B cell (primary cell): Measurements from ENCODE around the gene LIME1. TPM values are rescaled to one million over a fixed set of nuclear protein-coding genes. Genes with fewer than 3 reads are reported as not detected.

Experiments used
- ATAC-seq: fragments of 200-7000 bp; cut with Tn5 transposase; one replicate; pipeline ENCODE4 v1.10.0; 2021; ENCODE audit warnings: low read depth, mild to moderate bottlenecking, moderate number of reproducible peaks, moderate library complexity
- CTCF ChIA-PET: fragments of 350-600 bp; sonication (Branson Sonifier 250); formaldehyde crosslinking; loops from one replicate; lab custom pipeline; 2021; ENCODE audit warnings: antibody characterized with exemption, inconsistent platforms; lab: Charles Lee
- POLR2A ChIA-PET: fragments of 350-600 bp; sonication (Branson Sonifier 250); formaldehyde crosslinking; loops from one replicate; lab custom pipeline; 2021; ENCODE audit warnings: antibody characterized with exemption; lab: Charles Lee
- DNase-seq: peaks from one replicate; pipeline ENCODE4 v3.0.0; 2013
- H2AFZ ChIP-seq: 2 replicates; pipeline ENCODE4 v1.6.1; 2012; ENCODE audit warnings: mild to moderate bottlenecking, low read depth, low read length; ENCODE audit not compliant: insufficient read depth, poor library complexity, severe bottlenecking
- H3K27ac ChIP-seq, 2 donors: 1 replicate in 1 of 2; 2 replicates in 1 of 2; pipeline ENCODE4 v1.5.1; 2012 to 2013; ENCODE audit warnings: low read length in 2 of 2, mild to moderate bottlenecking in 2 of 2, moderate library complexity in 1 of 2
- H3K27me3 ChIP-seq, 4 experiments: fragments of 200-600 bp in 1 of 4; sonication (generic) in 1 of 4; replicated peaks in 1 of 4; 1 replicate in 2 of 4; 2 replicates in 2 of 4; pipeline versions ENCODE4 v1.6.1 to v1.7.0; 2013 to 2016; ENCODE audit warnings: low read length in 3 of 4, mild to moderate bottlenecking in 2 of 4, mixed read lengths in 1 of 4, moderate library complexity in 1 of 4; ENCODE audit not compliant: insufficient read depth in 4 of 4, control insufficient read depth in 3 of 4; ENCODE audit errors: control extremely low read depth in 1 of 4
- H3K36me3 ChIP-seq, 2 experiments: replicated peaks in 1 of 2; 1 replicate in 1 of 2; 2 replicates in 1 of 2; pipeline versions ENCODE4 v1.6.1 to v1.7.1; 2013; ENCODE audit warnings: low read length in 1 of 2; ENCODE audit not compliant: insufficient read depth in 2 of 2, control insufficient read depth in 1 of 2; ENCODE audit errors: control extremely low read depth in 1 of 2, extremely low read depth in 1 of 2
- H3K4me1 ChIP-seq, 2 donors: fragments of 200-600 bp in 1 of 2; sonication (generic) in 1 of 2; 1 replicate in 1 of 2; 2 replicates in 1 of 2; pipeline versions ENCODE4 v1.5.1 to v1.6.1; 2013 to 2017; ENCODE audit warnings: low read length in 2 of 2; ENCODE audit not compliant: control insufficient read depth in 2 of 2, insufficient read depth in 2 of 2
- H3K4me2 ChIP-seq: replicated peaks from 2 replicates; pipeline ENCODE3; 2012; ENCODE audit warnings: mild to moderate bottlenecking, low read depth, low read length; ENCODE audit not compliant: poor library complexity, severe bottlenecking
- H3K4me3 ChIP-seq, 5 experiments: fragments of 200-600 bp in 1 of 5; sonication (generic) in 1 of 5; 1 replicate in 3 of 5; 2 replicates in 2 of 5; pipeline versions ENCODE4 v1.5.1 to v1.7.0; 2011 to 2016; ENCODE audit warnings: low read length in 4 of 5, mild to moderate bottlenecking in 4 of 5, low read depth in 2 of 5, control low read depth in 1 of 5, moderate library complexity in 1 of 5; ENCODE audit not compliant: insufficient read depth in 1 of 5; ENCODE audit errors: control extremely low read depth in 1 of 5, extremely low read depth in 1 of 5
- H3K79me2 ChIP-seq: fragments of 200-600 bp; sonication (generic); one replicate; pipeline ENCODE4 v1.6.0; 2016; ENCODE audit warnings: low read length; ENCODE audit not compliant: control insufficient read depth, insufficient read depth
- H3K9ac ChIP-seq: fragments of 200-600 bp; sonication (generic); 2 replicates; pipeline ENCODE4 v1.6.1; 2017; ENCODE audit warnings: mild to moderate bottlenecking, low read length, moderate library complexity
- H3K9me3 ChIP-seq, 3 donors: one replicate each; pipeline versions ENCODE4 v1.6.1 to v1.7.1; 2013; ENCODE audit warnings: low read length in 2 of 3; ENCODE audit not compliant: control insufficient read depth in 2 of 3, insufficient read depth in 1 of 3; ENCODE audit errors: control extremely low read depth in 1 of 3
- H4K20me1 ChIP-seq: 2 replicates; pipeline ENCODE4 v1.6.0; 2012; ENCODE audit warnings: mild to moderate bottlenecking, low read length; ENCODE audit not compliant: insufficient read depth, control insufficient read depth, poor library complexity, severe bottlenecking
- H3K27ac Mint-ChIP-seq: one replicate; pipeline ENCODE4 v1.8.0; 2021; ENCODE audit warnings: mixed read lengths
- H3K27me3 Mint-ChIP-seq: one replicate; pipeline ENCODE4 v1.8.0; 2021; ENCODE audit warnings: mixed read lengths
- H3K4me1 Mint-ChIP-seq: one replicate; pipeline ENCODE4 v1.8.0; 2021; ENCODE audit warnings: mixed read lengths
- H3K4me3 Mint-ChIP-seq: one replicate; pipeline ENCODE4 v1.8.0; 2021; ENCODE audit warnings: mixed read lengths
- H3K9me3 Mint-ChIP-seq: one replicate; pipeline ENCODE4 v1.8.0; 2022; ENCODE audit warnings: mixed read lengths; ENCODE audit not compliant: insufficient read depth
- EZH2 ChIP-seq: IDR thresholded peaks from 2 replicates; pipeline ENCODE4 v1.6.1; 2012; ENCODE audit warnings: borderline replicate concordance, low read depth, mild to moderate bottlenecking, moderate library complexity, low read length; ENCODE audit not compliant: insufficient read depth, poor library complexity, severe bottlenecking
- WGBS: methylation state at CpG from one replicate; pipeline ENCODE4 v1.1.5; 2013; ENCODE audit warnings: missing lambda C conversion rate; ENCODE audit not compliant: insufficient coverage; 5-methylcytosine and 5-hydroxymethylcytosine counted together
- intact Hi-C: fragments of 100-400 bp; cut with micrococcal nuclease; formaldehyde crosslinking; loops from one replicate; pipeline ENCODE4 v1.10.0; 2022
- polyA plus RNA-seq: library from polyadenylated mRNA; depleted of rRNA; stranded (reverse); fragments of >200 nt; gene quantifications from 2 replicates; pipeline ENCODE4 v1.2.3, GENCODE V29; 2012
- total RNA-seq, 2 donors: library from RNA; stranded (reverse); fragments of 120-200 nt in 1 of 2; gene quantifications; 1 replicate in 1 of 2; 2 replicates in 1 of 2; pipeline versions ENCODE4 v1.2.3 to v1.2.4, GENCODE V29; 2013 to 2022
- TF ChIP-seq, protein P1 (sequence below): fragments of 200-600 bp; IDR thresholded peaks from one replicate; pipeline ENCODE4 v1.8.0; 2022; ENCODE audit warnings: antibody characterized with exemption, mild to moderate bottlenecking

LIME1 gene
- total and polyA plus RNA-seq, 2 donors (not counting 1 experiment from before 2014, with no cell fraction given): 14.5 to 95.2 TPM

GRCh38 chr20:63694584-63695423 is 41.7 kb upstream of the LIME1 start:
- Histone ChIP-seq H3K27me3 (peaks cover 0 to 3% (median 0%) of the 10 kb centered on the region in 4 experiments), H2AFZ (no peak overlapping the region), H3K4me1 (peaks cover 18% of the 10 kb centered on the region in 2 donors), H3K27ac (no peak overlapping the region), H3K9me3 (peaks cover 0 to 5% (median 0%) of the 10 kb centered on the region in 3 donors), H3K79me2 (peaks cover 25% of the 10 kb centered on the region), H3K4me3 (no peak overlapping the region), H3K36me3 (peaks cover 0 to 5% of the 10 kb centered on the region in 2 experiments), H3K9ac (no peak overlapping the region), H3K4me2 (no peak overlapping the region), H4K20me1 (peaks cover 51% of the 10 kb centered on the region)
- no peaks in the 10 kb centered on the region for H3K27me3 Mint-ChIP-seq
- intact Hi-C loops: no loop called here
- TF ChIP-seq EZH2: no peak
- TF ChIP-seq, protein P1, sequence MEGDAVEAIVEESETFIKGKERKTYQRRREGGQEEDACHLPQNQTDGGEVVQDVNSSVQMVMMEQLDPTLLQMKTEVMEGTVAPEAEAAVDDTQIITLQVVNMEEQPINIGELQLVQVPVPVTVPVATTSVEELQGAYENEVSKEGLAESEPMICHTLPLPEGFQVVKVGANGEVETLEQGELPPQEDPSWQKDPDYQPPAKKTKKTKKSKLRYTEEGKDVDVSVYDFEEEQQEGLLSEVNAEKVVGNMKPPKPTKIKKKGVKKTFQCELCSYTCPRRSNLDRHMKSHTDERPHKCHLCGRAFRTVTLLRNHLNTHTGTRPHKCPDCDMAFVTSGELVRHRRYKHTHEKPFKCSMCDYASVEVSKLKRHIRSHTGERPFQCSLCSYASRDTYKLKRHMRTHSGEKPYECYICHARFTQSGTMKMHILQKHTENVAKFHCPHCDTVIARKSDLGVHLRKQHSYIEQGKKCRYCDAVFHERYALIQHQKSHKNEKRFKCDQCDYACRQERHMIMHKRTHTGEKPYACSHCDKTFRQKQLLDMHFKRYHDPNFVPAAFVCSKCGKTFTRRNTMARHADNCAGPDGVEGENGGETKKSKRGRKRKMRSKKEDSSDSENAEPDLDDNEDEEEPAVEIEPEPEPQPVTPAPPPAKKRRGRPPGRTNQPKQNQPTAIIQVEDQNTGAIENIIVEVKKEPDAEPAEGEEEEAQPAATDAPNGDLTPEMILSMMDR: no peak
- H3K4me3 Mint-ChIP-seq: no peak overlapping the region
- 98% methylated on average over 37 of the region's 37 CpGs for WGBS
- H3K9me3 Mint-ChIP-seq: no peaks in the 10 kb centered on the region
- H3K27ac Mint-ChIP-seq: no peak overlapping the region
- peaks cover 16% of the 10 kb centered on the region for H3K4me1 Mint-ChIP-seq
- DNase-seq: peak; percentile 9
- ChIA-PET CTCF (no interaction called here), POLR2A (no interaction called here)
- no peak for ATAC-seq
